OCI-LY1 (cell line): ENCODE measurements around the gene VWA8.

Source experiments
- CTCF ChIP-seq: fragments of 200-600 bp; sonication (generic), shearing (Covaris generic); IDR thresholded peaks from 2 replicates; pipeline ENCODE4 v1.5.1; 2017; ENCODE audit warnings: mild to moderate bottlenecking, antibody characterized with exemption, low read length, moderate library complexity, mixed read lengths
- EZH2 ChIP-seq: fragments of 200-600 bp; sonication (generic), shearing (Covaris generic); IDR thresholded peaks from 2 replicates; pipeline ENCODE4 v1.8.0; 2017; ENCODE audit warnings: borderline replicate concordance, mixed run types, mild to moderate bottlenecking, antibody characterized with exemption, low read length, moderate library complexity, mixed read lengths

GRCh38 chr13:41649659-41650058 lies 311.2 kb downstream of the VWA8 start:
- TF ChIP-seq CTCF (peak; percentile 51; the same call in 1 of the 2 replicates), EZH2 (no peak)
